ENCODE results near the gene RPS6KA6.

Gene RPS6KA6

DNA sequence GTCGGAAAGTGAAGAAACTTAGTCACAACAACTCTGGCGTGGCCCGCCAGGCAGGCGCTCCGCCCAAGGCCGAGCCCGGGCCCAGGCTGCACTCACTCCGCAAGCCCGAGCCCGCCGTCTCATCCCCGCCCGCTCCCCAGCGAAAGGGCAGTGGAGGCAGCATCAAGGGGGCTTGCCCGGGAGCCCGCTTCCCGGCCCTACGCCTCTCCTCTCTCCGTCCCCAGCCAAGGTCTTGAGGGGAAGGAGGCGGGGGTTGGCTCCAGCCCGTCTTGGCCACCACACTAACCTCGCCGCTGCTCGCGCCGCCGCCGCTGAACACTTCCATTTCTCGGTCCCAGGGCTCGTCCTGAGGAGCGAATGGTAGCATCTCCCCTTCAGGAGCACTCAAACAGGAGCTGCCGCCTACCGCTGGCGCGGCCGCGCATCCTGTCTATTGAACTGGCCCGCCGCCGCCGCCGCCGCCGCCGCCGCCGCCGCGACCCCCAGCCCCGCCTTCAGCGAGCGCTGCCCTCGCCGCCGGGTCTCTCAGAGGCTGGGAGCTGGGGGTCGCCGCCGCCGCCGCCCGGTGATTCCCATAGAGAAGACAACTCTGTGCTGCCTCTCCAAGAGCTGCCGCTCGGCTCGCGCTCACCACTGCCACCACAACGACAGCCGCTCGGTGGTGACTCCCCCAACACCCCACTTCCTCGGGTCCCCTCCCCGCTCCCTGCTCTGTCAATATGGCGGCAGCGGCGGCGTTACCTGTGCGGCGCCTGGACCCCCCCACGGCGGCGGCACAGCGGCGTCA, at the start of gene RPS6KA6:
TSS of gene RPS6KA6 (minus strand) at position 667 of the 787 bp plus-strand sequence. CDS start at position 367, 300 bp downstream.
- no peak for DNase-seq (ENCODE audit: low spot score)

DNA sequence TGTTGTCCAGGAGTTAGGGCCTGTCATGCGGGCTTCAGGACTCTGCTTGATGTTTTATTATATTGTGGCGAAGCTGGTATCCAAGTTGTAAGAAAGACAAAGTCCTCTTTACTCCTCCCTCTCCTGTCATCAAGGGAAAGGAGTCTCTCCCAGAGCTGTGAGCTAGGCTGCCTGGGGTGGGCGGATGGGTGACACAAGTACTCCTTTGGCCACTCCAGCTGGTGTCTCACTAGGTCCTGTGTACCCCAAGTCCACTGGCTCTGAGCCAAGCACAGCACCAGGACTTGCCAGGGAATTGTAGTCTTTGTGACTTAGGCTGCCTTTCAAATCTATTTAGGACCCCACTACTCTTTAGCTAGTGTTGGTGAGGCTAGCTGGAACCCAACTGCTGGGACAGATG, 36.7 kb upstream of the RPS6KA6 start:
- no peak for DNase-seq (ENCODE audit: low spot score)

DNA sequence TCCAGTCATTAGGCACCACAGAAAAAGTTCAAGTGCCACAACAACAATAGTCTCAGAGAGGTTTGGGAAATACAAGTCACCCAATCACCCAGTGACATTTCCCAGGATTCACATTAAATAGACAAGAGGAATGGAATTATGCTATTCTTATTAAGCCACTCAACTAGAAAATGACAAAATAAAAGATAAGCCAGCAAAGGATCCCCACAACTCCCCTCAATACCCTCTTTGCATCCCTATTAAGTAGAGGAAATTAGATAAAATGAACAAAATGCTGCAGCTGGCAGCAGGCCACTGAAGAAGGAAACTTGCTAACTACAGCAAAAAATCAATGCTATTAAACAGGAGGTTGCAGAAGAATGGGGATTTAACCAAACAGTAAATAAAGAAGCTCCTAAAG, 35.3 kb upstream of the RPS6KA6 start:
- DNase-seq (ENCODE audit: low spot score), result no peak

DNA sequence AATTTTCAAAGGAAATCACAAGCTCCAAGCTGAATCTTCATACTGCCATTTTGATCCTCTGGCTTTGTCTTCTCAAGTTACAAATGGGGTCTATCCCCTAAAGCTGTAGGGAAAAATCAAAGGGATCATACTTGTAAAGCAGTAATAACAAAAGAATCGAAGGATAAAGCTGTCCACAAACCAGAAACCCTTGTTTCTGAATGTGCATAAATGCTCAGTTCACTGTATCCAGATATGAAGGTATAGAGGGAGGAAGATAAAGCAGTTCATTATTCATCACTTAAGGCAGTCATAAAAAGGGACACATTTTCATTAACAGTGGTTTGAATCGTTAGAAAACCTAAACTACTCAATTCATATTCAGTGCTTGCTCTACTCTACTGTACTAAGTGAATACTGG, 33.2 kb upstream of the RPS6KA6 start:
- no peak for DNase-seq (ENCODE audit: low spot score)

DNA sequence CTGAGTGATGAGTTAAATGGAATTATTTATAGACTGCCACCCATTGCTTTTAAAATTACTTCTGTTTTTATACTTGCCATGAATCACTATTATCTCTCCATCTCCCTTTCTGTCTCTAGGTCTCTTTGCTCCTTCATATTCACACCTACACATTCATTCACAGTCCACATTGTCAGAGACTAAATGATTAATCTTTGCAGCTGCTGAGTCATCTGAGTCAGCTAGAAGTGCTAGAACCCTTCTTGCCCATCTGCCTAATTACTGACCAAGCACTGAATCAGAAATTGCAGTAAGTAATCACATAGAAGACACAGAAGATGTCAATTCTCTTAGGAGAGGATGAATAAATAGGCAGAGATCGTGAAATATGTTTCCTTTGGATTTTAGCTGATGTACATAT, 31.6 kb upstream of the RPS6KA6 start:
- no peak for DNase-seq (ENCODE audit: low spot score)

DNA sequence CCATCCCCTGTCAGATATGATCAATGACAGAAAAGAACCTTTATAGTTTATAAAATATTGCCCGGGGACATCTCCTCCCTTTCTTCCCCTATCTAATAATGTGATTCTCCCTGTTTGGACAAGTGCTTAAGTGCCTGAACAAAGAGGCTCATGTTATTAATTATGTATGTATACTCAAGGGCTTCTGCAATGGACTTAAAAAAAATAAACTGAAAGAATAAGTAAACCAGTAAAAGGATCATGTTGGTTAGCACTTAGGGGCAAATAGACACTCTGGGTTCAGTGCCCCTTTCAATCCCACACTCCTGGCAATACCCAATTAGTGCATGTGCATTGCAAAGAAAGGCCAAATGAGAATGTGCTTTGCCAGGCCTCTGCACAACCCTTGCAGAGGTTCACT, 30.7 kb upstream of the RPS6KA6 start:
- no peak for DNase-seq (ENCODE audit: low spot score)

DNA sequence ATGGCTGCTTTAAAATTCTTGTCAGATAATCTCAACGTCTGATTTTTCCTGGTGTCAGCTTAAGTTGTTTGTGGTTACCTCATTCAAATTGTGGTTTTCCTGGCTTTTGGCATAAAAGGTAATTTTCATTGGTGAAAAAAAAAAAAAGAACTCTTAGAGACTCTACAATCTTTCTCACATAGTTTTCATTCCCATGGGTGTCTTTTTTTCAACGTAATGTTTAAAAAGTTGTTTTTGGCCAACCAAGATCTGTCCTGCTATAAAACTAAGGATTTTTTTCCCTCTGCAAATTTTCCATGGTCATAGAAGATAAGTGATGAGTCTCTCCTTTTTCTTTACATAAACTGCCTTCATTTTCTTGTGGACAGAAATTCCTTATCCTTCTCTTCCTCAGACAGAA, 28.9 kb upstream of the RPS6KA6 start:
- DNase-seq (ENCODE audit: low spot score), result no peak

DNA sequence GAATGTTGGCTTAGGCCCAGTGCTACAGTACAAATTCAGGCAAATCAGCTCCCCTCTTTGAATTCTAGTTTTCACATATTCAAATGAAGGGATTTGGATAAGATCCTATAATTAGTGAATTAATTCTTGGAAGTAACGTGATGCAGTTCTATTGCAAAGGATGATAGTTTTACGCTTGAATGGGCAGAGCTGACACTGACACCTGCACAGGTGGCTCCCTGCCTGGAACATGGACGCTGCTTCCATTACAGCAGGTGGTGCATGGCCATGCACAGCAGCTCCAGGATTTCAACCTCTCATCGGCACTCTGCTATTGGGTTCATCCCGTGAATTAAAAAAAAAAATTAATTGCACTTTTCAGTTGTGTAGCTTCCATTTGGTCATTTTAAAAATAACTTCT, 28.4 kb upstream of the RPS6KA6 start:
- no peak for DNase-seq (ENCODE audit: low spot score)

DNA sequence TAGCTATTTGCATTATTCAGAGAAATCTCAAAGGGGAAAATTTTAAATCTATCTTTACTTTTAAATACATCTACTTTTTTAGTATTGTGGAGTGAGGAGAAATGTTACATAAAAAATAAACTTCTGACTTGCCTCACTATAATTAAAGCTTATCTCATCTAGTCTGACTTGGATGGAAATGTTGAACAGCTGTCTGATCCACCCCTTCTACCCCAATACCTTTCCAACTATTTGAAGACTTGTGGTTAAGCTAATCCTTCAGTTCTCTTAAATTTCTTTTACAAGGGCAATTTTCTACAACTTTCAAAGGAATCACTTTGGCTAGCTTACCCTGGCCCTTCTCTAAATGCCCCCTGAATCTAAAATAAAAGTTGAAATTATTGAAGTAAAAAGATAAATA, 17.3 kb upstream of the RPS6KA6 start:
- no peak for DNase-seq (ENCODE audit: low spot score)

DNA sequence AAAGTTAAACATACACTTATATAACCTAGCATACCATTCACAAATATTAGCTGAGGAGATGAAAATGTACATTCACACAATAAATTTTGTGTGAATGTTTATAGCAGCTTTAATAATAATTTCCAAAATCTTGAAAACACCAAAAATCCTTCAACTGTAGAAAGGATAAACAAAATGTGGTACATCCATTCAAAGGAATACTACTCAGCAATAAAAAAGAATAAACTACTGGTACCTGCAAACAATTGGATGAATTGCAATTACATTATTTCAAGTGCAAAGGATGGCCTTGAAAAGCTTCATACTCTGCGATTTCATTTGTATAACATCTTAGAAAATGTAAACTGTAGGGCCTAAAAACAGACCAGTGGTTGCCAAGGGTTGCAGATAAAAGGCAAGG, 11.7 kb upstream of the RPS6KA6 start:
- no peak for DNase-seq (ENCODE audit: low spot score)

DNA sequence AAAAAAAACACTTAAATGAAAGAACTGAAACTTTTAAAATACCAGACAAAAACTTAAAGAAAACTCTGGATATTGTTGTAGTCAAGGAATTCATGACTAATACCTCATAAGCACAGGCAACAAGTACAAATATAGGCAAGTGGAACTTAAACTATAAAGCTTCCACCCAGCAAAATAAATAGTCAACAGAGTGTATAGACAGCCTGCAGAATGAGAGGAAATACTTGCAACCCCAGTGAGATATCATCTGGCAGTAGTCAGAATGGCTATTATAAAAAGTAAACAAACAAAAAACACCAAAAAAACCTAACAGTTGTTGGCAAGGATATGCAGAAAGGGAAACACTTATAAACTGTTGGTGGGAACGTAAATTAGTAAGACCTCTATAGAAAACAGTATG, 9.6 kb upstream of the RPS6KA6 start:
- DNase-seq (ENCODE audit: low spot score), result no peak

DNA sequence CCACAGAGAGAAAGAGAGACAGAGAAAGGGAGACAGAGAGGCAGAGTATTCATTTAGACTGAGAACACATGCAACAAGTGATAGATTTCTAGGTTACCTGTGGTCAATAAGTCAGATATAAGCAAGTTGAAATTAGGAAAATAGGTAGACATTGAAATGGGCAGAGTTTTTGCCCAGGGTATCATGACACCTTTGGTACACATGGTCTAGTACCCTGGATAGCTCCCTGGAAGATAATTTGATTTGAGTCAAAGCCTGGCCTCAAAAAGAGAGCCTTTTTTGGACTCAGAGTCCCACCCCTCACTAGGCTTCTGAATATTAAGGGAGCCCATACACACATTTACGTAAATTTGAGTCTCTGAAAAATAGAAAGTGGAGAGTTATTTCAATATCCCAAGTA, 4.0 kb upstream of the RPS6KA6 start:
- no peak for DNase-seq (ENCODE audit: low spot score)

DNA sequence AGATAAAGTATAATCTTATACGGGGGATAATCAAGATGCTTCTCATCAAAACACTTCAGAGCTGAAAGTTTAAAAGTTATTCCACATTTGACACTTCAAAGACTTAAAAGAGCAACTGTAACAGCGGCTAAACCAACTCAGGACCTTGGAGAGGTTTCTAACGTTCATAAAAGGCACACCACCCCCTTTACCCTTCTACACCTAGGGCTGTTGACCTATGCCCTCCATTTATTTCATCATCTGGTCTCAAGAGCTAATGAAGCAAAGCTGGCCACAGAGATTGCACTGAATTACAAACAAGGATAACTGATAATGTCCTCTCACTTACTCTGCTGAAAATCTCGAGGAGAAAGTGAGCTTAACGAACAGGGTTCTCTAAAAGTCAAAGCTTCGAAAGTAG, 1.1 kb upstream of the RPS6KA6 start:
- DNase-seq (ENCODE audit: low spot score), result no peak

DNA sequence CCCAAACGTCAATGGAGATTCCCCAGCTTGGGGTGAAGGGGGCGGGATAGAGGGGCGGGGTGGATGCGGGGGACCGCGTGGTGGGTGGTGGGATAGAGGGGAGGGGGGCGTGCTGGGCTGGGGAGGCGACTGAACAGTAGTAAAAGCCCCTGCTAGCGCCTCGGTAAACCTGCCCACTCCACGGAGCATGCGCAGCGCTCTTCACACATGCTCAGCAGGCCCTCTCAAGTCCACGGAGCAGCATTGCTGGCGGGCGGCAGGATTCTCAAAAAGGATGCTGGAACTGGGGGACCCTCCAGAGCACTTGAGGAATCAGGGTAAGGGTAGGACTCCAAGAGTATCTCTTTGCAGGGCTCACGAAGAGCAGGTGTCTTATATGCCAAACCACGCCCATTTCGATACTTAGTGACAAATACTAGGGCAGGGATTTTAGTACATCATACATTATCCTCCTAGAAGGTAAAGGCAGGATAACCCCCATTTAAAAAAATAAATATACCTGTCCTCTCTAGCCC, 378 bp upstream of the RPS6KA6 start:
- peak; percentile 1 for DNase-seq (ENCODE audit: low spot score)

DNA sequence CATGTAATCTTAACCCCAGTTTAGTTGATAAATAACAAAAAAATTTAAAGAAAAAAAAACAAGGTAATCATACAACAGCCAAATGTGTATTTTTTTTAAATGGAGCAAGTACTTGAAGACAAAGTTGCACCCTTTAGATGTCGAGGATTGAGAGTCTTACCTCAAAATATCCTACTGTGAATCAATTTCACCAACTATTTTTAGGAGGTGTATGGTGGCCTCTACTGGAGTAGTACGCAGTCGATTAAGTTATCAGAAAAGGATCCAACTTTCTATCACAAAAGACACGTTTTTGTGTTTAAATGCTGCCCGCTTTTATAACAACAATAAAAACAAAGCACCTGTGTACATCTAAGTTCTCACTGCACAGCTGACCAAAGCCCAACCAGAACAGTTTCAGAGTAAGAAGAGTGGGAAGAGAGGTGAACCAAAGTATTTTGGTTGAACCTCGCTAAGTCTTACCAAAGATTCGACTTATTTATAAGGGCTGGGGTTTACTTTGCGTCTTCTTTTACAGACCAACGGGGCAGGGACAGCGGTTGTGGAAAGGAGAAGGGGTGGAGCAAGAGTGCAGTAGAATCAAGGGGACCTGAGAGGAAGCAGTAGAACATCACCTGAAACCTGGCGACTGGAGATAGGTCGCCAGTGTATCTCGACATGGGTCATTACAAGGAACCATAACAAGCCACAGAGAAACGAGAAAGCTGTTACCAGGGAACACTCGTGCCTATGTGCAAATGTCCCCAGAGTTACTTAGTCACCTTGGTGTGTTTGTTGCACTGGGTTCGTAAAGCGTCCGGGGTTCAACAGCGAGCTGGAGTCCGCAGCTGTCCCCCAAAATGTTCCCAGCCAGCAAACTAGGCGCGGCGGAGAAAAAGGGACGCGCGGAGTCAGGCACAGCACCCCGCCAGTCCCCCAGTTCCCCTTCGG, 1.1 kb downstream of the RPS6KA6 start:
- DNase-seq (ENCODE audit: low spot score), result no peak

DNA sequence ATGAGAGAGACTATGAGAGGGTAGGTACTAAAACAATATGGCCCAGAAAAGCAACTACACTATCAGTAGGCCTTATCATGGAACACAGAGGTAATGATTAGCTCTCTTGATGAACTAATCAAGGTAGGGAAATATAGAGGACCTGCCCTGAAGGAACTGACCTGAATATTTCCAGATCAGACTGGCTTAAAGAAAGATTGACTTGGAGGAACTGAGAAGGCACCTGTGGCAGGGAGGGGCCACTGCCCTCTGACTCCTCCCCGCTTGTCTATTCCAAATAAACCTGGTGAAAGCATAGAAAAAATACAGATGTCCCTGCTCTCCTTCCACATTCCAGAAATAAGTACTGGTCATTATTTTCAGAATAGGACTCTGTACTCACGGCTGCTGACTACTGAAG, 5.5 kb downstream of the RPS6KA6 start:
- DNase-seq (ENCODE audit: low spot score), result no peak

DNA sequence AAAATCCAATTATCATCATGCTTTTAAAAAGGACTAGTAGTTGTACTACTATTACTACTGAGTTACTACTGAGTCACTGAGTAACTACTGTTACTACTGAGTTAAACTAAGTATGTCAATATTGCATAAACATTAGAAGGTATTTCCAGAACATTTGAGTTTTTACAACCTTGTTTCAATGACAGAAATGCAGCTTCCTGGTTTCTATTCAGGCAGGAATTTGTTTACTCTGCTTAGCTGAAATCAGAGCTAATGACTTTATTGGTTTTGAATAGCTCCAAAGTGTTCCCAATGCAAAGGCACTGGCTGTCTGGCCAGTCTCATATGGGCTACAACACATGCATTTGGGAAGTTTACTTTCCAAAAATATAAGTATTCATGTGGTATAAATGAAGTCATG, 12.0 kb downstream of the RPS6KA6 start:
- DNase-seq (ENCODE audit: low spot score), result no peak

DNA sequence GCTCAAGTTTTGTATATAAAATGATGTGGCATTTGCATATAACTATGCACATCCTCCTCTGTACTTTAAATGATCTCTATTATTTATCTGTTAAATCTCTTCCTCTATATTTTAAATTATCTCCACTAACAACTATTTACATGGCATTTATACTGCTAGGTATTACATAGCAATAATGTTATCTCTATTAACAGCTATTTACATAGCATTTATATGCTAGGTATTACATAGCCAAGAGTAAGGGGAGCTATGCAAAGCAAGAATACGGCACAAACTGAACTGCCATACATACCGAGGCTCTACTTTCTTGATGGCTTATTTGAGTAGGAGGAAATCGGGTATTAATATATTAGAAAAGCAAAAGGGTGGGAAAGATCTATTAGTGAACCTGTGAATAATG, 12.7 kb downstream of the RPS6KA6 start:
- DNase-seq (ENCODE audit: low spot score), result no peak

DNA sequence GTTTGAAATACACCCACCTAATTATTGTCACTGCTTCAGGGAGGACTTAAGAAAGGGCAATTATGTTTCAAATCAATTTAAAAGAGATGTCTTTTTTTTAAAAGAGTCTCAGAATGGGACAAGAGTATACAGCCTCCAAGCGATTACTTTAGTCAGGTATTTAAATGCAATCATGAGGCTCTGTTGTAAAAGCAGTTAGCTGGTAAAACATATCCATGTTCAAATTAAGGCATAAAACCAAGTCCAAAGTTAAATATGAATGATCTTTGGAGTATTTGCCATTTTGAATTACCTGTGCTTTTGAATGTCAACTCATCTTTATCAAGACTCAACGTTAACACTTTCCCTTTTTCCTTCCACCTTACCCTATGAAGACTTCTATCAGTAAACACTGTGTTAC, 13.7 kb downstream of the RPS6KA6 start:
- no peak for DNase-seq (ENCODE audit: low spot score)

DNA sequence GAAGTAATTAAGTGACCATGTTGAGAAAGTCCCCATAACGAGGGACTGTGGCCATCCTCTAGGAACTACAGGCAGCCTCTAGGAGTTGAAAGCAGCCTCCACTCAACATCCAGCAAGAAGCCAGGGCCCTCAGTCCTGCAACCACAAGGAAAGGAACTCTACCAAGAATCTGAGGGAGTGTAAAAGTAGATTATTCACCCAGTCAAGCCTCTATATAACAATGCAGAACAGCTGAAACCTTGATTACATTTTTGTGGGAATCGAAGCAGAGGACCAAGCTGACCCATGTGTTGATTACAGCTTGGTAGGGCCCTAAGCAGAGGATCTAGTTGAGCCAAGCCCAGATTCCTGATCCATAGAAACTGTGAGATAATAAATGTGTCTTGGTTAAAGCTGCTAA, 17.1 kb downstream of the RPS6KA6 start:
- DNase-seq (ENCODE audit: low spot score), result no peak

DNA sequence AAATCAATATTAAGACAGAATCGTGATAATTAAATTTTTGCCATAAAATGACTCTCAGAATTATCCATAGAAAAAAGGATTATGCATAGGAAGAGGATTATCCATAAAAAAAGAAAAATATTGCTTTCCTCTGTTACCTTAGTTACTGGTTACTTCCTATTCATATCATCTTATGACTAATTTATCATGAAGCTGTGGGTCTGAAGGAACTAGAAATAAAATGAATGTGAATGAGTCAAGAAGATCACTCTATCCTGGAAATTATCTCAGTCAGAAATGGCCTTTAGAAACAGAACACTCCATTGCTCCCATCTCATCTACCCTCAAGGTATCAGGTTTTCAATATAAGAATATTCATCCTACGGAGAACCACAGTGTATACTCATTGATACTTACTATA, 19.4 kb downstream of the RPS6KA6 start:
- DNase-seq (ENCODE audit: low spot score), result no peak

DNA sequence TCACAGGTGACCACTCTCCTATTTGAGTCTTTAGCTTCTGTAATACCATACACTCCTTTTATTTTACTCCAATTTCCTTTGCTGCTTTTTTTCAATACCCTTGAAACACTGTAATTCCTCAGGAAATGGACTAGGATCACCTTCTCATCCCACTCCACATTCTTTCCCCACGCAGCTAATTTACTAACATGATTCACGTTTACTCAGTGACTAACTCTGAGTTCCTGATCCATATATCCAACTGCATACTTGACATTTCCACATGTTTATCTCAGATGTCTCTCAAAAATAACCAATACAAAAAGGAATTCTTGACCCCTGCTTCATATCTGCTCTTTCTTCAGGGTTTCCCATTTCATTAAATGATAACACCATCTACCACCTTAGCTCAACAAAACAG, 19.9 kb downstream of the RPS6KA6 start:
- DNase-seq (ENCODE audit: low spot score), result no peak

DNA sequence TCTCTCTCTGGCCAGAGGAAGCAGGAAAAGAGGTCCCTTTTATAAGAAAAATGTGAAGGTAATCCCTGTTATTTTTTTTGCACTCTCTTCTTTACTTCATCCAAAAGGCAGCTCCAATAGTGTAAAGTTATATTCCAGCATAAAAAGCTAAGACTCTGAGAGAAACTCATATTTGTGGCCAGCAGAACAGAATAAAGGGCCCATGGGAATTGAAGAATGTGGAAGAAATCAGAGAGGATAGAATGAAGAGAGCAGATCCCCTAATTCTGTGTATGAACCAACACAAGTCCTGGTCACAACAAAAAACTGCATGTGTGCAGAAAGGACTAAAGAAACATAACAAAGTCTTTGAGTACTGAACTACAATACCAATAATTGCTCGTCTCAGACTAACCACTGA, 22.3 kb downstream of the RPS6KA6 start:
- no peak for DNase-seq (ENCODE audit: low spot score)
